ENCODE data around the gene MRPL45. TPM values are rescaled to one million over a fixed set of nuclear protein-coding genes. Genes with fewer than 3 reads are reported as not detected.

MRPL45 gene
- total and polyA plus RNA-seq, 10 of the 15 experiments (the other 5 are each of a cell fraction or from before 2014, with no cell fraction given): 37.5 to 128 (median 59.6) TPM

GRCh38 chr17:38329284-38329683 is 32.3 kb downstream of the MRPL45 start:
- ATAC-seq (no peak), FAIRE-seq (no peak), DNase-seq (ENCODE audit: low read depth, low spot score) (no peak)
- BruUV-seq (replicated peaks): no TSS peak
- H2AFZ ChIP-seq (ENCODE audit: control insufficient read depth, low read depth, low read length): no peak overlapping the region
- H3K27ac ChIP-seq (ENCODE audit: control insufficient read depth, insufficient read depth): no peak overlapping the region
- H4K20me1 ChIP-seq (ENCODE audit: control insufficient read depth, insufficient read depth): no peaks in the 10 kb centered on the region
- no peak overlapping the region for H3K4me3 ChIP-seq
- ChIA-PET POLR2A (no interaction called here), CTCF (interaction anchor here (2.1 kb wide), 1 partner anchor 20 kb away, joined by 8 read pairs; no protein-coding TSS in a partner anchor), RAD21 (ENCODE audit: unreplicated experiment) (no interaction called here), SMC1A (ENCODE audit: uncharacterized antibody, unreplicated experiment) (interaction anchor here (1.7 kb wide), 1 partner anchor 20 kb away, joined by 4 read pairs; no protein-coding TSS in a partner anchor)
- H3K36me3 ChIP-seq (ENCODE audit: control insufficient read depth in 2 of 2, insufficient read depth in 2 of 2, low read length in 1 of 2): no peaks in the 10 kb centered on the region
- H3K9me3 ChIP-seq (replicated peaks; ENCODE audit: control insufficient read depth, insufficient read depth, low read length): no peaks in the 10 kb centered on the region
- no peaks in the 10 kb centered on the region for H3K79me2 ChIP-seq (ENCODE audit: control insufficient read depth, insufficient read depth, low read length)
- no peak overlapping the region for H3K4me2 ChIP-seq (ENCODE audit: control insufficient read depth, insufficient read depth)
- H3K27me3 ChIP-seq (replicated peaks in 1 of 2; ENCODE audit: control insufficient read depth in 2 of 2, insufficient read depth in 2 of 2, low read length in 1 of 2): no peaks in the 10 kb centered on the region
- intact Hi-C loops (cut with micrococcal nuclease; ENCODE audit: unreplicated experiment): no loop called here
- TF ChIP-seq MXI1 (IDR thresholded peaks at IDR 0.05; ENCODE audit: low read depth, low read length) (no peak), PBX3 (IDR thresholded peaks at IDR 0.05; ENCODE audit: insufficient replicate concordance, low read depth, low read length) (no peak), USF1 (IDR thresholded peaks at IDR 0.05; ENCODE audit: borderline replicate concordance, extremely low read length, insufficient read depth, low read depth, low read length) (no peak), ZNF207 (IDR thresholded peaks at IDR 0.05; ENCODE audit: borderline replicate concordance) (no peak), MYB (IDR thresholded peaks at IDR 0.05; ENCODE audit: borderline replicate concordance, low read depth, low read length) (no peak), ZNF384 (IDR thresholded peaks at IDR 0.05; ENCODE audit: borderline replicate concordance, low read depth, low read length) (no peak), KAT2A (conservative IDR thresholded peaks at IDR 0.05; ENCODE audit: control insufficient read depth, low read depth, low read length) (no peak), NFIC (IDR thresholded peaks at IDR 0.05; ENCODE audit: low read depth, low read length) (no peak), KLF5 (IDR thresholded peaks at IDR 0.05; ENCODE audit: partially characterized antibody) (no peak), NR2F1 (conservative IDR thresholded peaks at IDR 0.05) (no peak)
- H3K4me1 ChIP-seq (ENCODE audit: control insufficient read depth, insufficient read depth, low read length): no peaks in the 10 kb centered on the region; the same call in 1 of the 2 replicates
- WGBS (ENCODE audit: insufficient coverage, insufficient replicate concordance, low lambda C conversion rate, missing lambda C conversion rate): 62% methylated on average over 7 of the region's 7 CpGs
- in situ Hi-C loops (cut with MboI): no loop called here
- H3K9ac ChIP-seq (ENCODE audit: control insufficient read depth, insufficient read depth, low read length): no peak overlapping the region

Measured in GM12878 (cell line).